Esophagus squamous epithelium (tissue), 5 donors: ENCODE results near the gene POLR1B. TPM values are rescaled to one million over a fixed set of nuclear protein-coding genes. Genes with fewer than 3 reads are reported as not detected.
A peak's percentile ranks its signal among the peaks of the same experiment; 100 is the strongest.
"Not testable (repeated sequence)": the region's sequence is repeated elsewhere in the genome, so short reads cannot be mapped to it uniquely, and the experiment has no call there.

Experiments
- DNase-seq: peaks from one replicate; lab custom pipeline; 2025; lab: John Stamatoyannopoulos, UW
- H3K27ac ChIP-seq, 4 donors: fragments of 200-600 bp; sonication (generic); one replicate each; pipeline ENCODE4 v1.5.1; 2016 to 2019; ENCODE audit warnings: mild to moderate bottlenecking in 1 of 4
- H3K27me3 ChIP-seq, 4 donors: fragments of 200-600 bp; sonication (generic); 1 replicate in 3 of 4; 2 replicates in 1 of 4; pipeline versions ENCODE4 v1.5.1 to v1.6.0; 2017 to 2021; ENCODE audit warnings: antibody characterized with exemption in 1 of 4
- H3K36me3 ChIP-seq, 3 donors: fragments of 200-600 bp; sonication (generic); one replicate each; pipeline ENCODE4 v1.5.1; 2016 to 2019
- H3K4me1 ChIP-seq, 3 donors: fragments of 200-600 bp; sonication (generic); one replicate each; pipeline ENCODE4 v1.5.1; 2017 to 2019
- H3K4me3 ChIP-seq, 4 donors: fragments of 200-600 bp; sonication (generic); 1 replicate in 3 of 4; 2 replicates in 1 of 4; pipeline ENCODE4 v1.5.1; 2016 to 2019; ENCODE audit warnings: mild to moderate bottlenecking in 2 of 4, moderate library complexity in 1 of 4
- H3K9me3 ChIP-seq, 3 donors: fragments of 200-600 bp; sonication (generic); one replicate each; pipeline ENCODE4 v1.5.1; 2016 to 2019
- POLR2A ChIP-seq, 4 donors: fragments of 450-650 bp; IDR thresholded peaks; one replicate each; pipeline ENCODE4 v1.6.1; 2017; ENCODE audit warnings: antibody characterized with exemption in 4 of 4, mild to moderate bottlenecking in 4 of 4, moderate library complexity in 3 of 4
- WGBS, 2 donors: methylation state at CpG; one replicate each; pipeline ENCODE4 v1.1.5; 2018; 5-methylcytosine and 5-hydroxymethylcytosine counted together
- intact Hi-C: fragments of 100-400 bp; cut with DNase I; formaldehyde crosslinking; loops from one replicate; pipeline ENCODE4 v1.15.0; 2022
- total RNA-seq, 4 donors: library from RNA; depleted of rRNA; stranded (reverse); fragments of >200 nt; gene quantifications; one replicate each; pipeline ENCODE4 v1.1.0, GENCODE V29; 2016
- TF ChIP-seq, protein P1 (sequence below), 6 experiments: fragments of 450-650 bp in 4 of 6; fragments of 200-600 bp in 2 of 6; sonication (generic) in 2 of 6; IDR thresholded peaks; one replicate each; pipeline ENCODE4 v1.5.1; 2016 to 2019; ENCODE audit warnings: antibody characterized with exemption in 6 of 6, mild to moderate bottlenecking in 4 of 6, moderate library complexity in 4 of 6
- donor health status: DM: yes; HTN: yes; CAD: no.

The POLR1B gene
- total RNA-seq: 10 to 100 TPM; 16.7 to 31.3 (median 21.1) TPM

DNA sequence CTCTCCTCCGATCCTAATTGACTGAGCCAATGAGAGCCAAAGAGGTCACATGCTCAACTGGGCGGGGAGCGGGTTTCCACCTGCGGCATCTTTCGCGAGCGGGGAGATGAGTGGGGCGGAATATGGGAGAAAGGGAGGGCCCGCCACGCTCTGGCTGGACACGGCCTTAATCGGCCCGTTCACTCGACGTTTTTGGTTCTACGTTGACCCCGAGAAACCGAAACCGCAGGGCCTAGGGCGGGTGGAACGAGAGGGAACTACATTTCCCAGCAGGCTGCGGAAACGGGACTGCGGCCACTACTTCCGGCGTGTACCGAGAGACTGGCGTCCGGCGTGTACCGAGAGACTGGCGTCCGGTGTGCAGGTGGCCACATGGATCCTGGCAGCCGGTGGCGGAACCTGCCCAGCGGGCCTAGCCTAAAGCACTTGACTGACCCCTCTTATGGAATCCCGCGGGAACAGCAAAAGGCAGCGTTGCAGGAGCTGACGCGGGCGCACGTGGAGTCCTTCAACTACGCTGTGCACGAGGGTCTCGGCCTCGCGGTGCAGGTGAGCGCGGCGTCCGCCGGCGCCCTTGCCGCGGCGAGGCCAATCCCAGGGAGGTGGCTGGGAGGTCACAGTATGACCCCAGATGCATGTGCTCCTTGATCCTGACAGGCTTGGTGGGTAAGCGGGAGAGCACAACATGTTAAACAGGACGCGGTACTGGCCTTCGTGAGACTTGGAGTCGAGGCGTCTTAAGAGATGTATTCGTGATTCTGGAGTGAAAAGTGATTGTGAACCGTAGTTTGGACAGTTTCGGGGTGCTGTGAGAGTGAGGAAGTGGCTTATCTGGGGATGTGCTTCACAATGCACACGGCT, at the start of gene POLR1B:
TSS of gene POLR1B (plus strand) at position 343 of the 861 bp plus-strand sequence. CDS start at position 373, 30 bp downstream.
- WGBS, 2 donors: 0 to 1% methylated on average over 25 to 30 of the region's 67 CpGs
- peak; percentile 68 for DNase-seq
- H3K27ac ChIP-seq: peak within 1 kb of the TSS; percentile 86 to 95 (median 94)
- peaks cover 0 to 17% (median 0%) of the 10 kb centered on the region in 3 donors for H3K36me3 ChIP-seq
- peak within 1 kb of the TSS; percentile 58 to 93 (median 77) for H3K4me3 ChIP-seq
- TF ChIP-seq, protein P1, sequence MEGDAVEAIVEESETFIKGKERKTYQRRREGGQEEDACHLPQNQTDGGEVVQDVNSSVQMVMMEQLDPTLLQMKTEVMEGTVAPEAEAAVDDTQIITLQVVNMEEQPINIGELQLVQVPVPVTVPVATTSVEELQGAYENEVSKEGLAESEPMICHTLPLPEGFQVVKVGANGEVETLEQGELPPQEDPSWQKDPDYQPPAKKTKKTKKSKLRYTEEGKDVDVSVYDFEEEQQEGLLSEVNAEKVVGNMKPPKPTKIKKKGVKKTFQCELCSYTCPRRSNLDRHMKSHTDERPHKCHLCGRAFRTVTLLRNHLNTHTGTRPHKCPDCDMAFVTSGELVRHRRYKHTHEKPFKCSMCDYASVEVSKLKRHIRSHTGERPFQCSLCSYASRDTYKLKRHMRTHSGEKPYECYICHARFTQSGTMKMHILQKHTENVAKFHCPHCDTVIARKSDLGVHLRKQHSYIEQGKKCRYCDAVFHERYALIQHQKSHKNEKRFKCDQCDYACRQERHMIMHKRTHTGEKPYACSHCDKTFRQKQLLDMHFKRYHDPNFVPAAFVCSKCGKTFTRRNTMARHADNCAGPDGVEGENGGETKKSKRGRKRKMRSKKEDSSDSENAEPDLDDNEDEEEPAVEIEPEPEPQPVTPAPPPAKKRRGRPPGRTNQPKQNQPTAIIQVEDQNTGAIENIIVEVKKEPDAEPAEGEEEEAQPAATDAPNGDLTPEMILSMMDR (IDR thresholded peaks at IDR 0.05): peak in 1 of 6 experiments; percentile 21
- TF ChIP-seq POLR2A (IDR thresholded peaks at IDR 0.05): no peak
- no peaks in the 10 kb centered on the region for H3K27me3 ChIP-seq
- intact Hi-C loops: no loop called here
- H3K9me3 ChIP-seq: no peaks in the 10 kb centered on the region
- H3K4me1 ChIP-seq: peaks cover 16 to 36% (median 23%) of the 10 kb centered on the region in 3 donors

DNA sequence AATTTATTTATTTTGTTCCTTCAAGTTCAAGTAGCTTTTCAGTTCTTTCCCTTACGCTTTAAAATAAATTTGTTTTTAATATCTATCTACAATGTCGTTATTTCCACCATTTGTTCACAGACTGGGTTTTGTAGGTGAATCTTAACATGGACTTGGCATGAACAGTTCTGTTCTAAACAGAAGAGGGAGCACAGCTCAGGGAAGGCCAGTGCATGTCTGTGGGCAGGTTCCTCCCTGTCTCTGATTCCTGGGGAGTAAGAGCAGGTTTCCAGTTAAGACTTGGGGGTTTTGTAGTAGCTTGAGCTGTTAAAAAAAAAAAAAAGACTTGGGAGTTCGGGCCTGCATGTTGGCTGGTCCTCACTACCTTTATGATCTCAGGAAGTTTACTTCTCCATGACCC, 49.2 kb upstream of the POLR1B start:
- DNase-seq: no peak
- no peaks in the 10 kb centered on the region for H3K27me3 ChIP-seq
- 41 to 56% methylated on average over 2 to 3 of the region's 3 CpGs for WGBS, 2 donors
- peaks cover 6 to 27% (median 7%) of the 10 kb centered on the region in 3 donors for H3K4me1 ChIP-seq
- no peak overlapping the region for H3K4me3 ChIP-seq
- peak overlapping the region in 2 of 4 donors; percentile 45 to 46 for H3K27ac ChIP-seq
- no peak for TF ChIP-seq POLR2A (IDR thresholded peaks at IDR 0.05)
- TF ChIP-seq, protein P1 (IDR thresholded peaks at IDR 0.05): no peak
- intact Hi-C loops: no loop called here
- no peaks in the 10 kb centered on the region for H3K9me3 ChIP-seq
- H3K36me3 ChIP-seq: peaks cover 0 to 23% (median 0%) of the 10 kb centered on the region in 3 donors

- no peaks in the 10 kb centered on the region for H3K27me3 ChIP-seq
- no peak for TF ChIP-seq POLR2A (IDR thresholded peaks at IDR 0.05)
- TF ChIP-seq, protein P1 (IDR thresholded peaks at IDR 0.05): no peak
- no peak for DNase-seq
- intact Hi-C loops: no loop called here
- no peak overlapping the region for H3K4me3 ChIP-seq
- 26 to 50% methylated on average over 9 of the region's 9 CpGs for WGBS, 2 donors
- H3K27ac ChIP-seq: peak overlapping the region in 3 of 4 donors; percentile 25 to 50 (median 45)
- H3K9me3 ChIP-seq: no peaks in the 10 kb centered on the region
- peaks cover 6 to 22% (median 7%) of the 10 kb centered on the region in 3 donors for H3K4me1 ChIP-seq
- H3K36me3 ChIP-seq: peaks cover 0 to 19% (median 0%) of the 10 kb centered on the region in 3 donors
Observed at GRCh38 chr2:112493858-112494648, 48.2 kb upstream of the POLR1B start.

- no peak overlapping the region for H3K27ac ChIP-seq
Observed at GRCh38 chr2:112494828-112495227, 47.4 kb upstream of the POLR1B start.

DNA sequence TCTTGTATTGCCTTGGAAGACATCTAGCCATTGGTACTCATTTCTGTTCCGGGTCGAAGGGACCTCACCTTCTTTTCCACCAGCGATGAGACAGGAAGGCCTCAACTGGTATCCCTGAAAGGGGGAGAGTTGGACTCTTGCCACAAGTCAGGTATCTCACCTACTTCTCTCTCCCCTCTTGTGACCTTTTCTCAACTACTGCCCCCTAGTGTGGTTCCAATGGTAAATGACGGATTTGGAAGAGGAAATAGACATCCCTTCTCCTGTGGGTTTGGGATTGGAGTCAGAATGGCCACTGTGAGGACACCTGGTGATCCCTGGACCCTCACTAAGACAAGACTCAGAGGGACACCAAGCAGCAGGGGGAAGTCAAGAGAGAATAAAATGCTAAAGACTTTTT, 46.4 kb upstream of the POLR1B start:
- H3K27me3 ChIP-seq, H3K4me3 ChIP-seq, H3K27ac ChIP-seq, DNase-seq, intact Hi-C loops, H3K9me3 ChIP-seq: not testable (repeated sequence)
- Histone ChIP-seq H3K36me3 (peaks cover 0 to 19% (median 0%) of the 10 kb centered on the region in 3 donors), H3K4me1 (peaks cover 6 to 22% (median 7%) of the 10 kb centered on the region in 3 donors)
- whole genome bisulfite sequencing, 2 donors: 97 to 100% methylated on average over 3 to 4 of the region's 4 CpGs

More at GRCh38 chr2:112494828-112495227, 47.4 kb upstream of the POLR1B start:
- intact Hi-C loops: no loop called here
- 80 to 82% methylated on average over 5 of the region's 5 CpGs for WGBS, 2 donors
- DNase-seq: no peak
- H3K4me1 ChIP-seq: peaks cover 6 to 22% (median 7%) of the 10 kb centered on the region in 3 donors
- TF ChIP-seq, protein P1 (IDR thresholded peaks at IDR 0.05): no peak
- TF ChIP-seq POLR2A (IDR thresholded peaks at IDR 0.05): no peak
- H3K27me3 ChIP-seq: no peaks in the 10 kb centered on the region
- peaks cover 0 to 19% (median 0%) of the 10 kb centered on the region in 3 donors for H3K36me3 ChIP-seq
- no peaks in the 10 kb centered on the region for H3K9me3 ChIP-seq
- H3K4me3 ChIP-seq: no peak overlapping the region
